ENCODE data around the gene GLI1.
"Not testable (repeated sequence)": the region's sequence is repeated elsewhere in the genome, so short reads cannot be mapped to it uniquely, and the experiment has no call there.

Gene GLI1

DNA sequence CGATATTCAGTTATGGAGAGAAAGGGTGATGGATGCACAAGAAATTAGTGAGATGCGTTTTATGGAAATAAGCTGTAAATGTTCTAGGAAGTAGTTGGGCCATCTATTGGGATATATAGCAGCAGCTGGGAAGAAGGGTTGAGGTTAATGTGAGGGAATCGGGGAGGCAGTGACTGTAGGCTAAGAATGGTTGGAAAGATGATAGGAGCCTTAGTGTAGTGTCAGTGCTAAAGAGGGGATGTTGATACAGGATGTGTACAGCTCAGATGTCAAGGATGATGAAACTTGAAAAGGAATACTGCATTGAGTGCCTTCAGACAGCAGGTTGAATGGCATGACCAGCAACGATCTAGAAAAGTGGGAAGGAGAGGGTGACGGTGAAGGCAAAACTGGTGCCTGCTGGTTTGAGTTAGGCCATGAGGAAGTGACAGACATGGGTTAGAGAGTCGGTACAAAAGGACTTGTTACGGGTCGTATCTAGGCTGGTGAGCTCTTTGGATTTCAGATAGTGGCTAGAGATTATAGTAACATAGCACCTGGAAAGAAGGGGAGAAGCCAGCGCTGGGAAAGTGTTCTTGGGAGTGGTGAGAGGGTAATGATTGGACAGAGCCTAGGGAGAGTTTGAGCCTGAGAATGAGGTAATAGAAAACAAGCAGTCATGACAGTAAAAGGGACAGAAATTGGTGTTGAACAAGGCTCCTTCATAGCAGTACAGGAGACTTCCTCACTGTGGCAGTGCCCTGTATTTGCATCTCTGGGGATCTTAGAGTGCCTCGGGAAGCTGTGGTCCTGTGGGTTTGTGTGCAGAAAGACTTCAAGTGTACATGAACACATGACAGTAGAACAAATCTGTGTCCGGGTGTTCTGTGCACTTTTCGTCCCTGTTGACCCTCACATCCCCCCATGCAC is 37.9 kb downstream of the GLI1 start:
- no peak for DNase-seq (ENCODE audit: low read depth)

DNA sequence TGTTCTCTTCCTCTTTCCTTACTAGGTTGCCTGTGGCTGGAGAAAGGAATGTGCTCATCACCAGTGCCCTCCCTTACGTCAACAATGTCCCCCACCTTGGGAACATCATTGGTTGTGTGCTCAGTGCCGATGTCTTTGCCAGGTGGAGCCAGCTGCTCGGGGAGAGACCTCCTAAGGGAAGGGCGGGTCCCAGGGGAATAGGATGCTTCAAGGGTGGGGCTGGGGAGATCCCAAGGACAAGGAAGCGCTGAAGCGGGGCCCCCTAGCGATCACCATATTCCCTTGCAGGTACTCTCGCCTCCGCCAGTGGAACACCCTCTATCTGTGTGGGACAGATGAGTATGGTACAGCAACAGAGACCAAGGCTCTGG is 38.5 kb downstream of the GLI1 start:
- DNase-seq (ENCODE audit: low read depth) = no peak

- no peak for DNase-seq (ENCODE audit: low read depth)
Measured at GRCh38 chr12:57498571-57498970, 39.0 kb downstream of the GLI1 start.

GRCh38 chr12:57500213-57500612 is 40.6 kb downstream of the GLI1 start:
- no peak for DNase-seq (ENCODE audit: low read depth)

DNA sequence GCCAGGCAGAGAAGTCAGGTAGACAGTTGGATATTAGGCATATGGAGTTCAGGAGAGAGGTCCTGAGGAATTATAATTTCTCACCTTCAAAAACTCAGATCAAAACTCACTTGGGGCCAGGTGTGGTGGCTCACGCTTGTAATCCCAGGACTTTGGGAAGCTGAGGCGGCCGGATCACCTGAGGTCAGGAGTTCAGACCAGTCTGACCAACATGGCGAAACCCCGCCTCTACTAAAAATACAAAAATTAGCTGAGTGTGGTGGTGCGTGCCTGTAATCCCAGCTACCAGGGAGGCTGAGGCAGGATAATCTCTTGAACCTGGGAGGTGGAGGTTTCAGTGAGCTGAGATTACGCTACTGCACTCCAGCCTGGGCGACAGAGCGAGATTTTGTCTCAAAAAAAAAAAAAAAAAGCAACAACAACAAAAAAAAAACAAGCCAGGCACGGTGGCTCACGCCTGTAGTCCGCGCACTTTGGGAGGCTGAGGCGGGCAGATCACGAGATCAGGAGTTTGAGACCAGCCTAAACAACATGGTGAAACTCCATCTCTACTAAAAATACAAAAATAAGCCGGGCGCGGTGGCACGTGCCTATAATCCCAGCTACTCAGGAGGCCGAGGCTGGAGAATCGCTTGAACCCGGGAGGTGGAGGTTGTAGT is 42.9 kb downstream of the GLI1 start:
- not testable (repeated sequence) for DNase-seq (ENCODE audit: low read depth)

DNA sequence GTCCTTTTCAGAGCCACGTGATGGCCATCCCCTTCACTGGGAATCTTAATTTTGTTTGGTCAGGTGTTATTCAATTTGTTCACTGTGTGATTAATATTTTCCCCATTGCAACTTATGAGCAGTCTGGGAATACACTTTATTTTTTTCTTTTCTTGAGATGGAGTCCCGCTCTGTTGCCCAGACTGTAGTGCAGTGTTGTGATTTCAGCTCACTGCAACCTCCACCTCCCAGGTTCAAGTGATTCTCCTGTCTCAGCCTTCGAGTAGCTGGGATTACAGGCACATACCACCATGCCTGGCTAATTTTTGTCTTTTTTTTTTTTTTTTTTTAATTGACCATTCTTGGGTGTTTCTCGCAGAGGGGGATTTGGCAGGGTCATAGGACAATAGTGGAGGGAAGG is 47.0 kb downstream of the GLI1 start:
- not testable (repeated sequence) for DNase-seq (ENCODE audit: low read depth)

GRCh38 chr12:57507796-57508195 is 48.2 kb downstream of the GLI1 start:
- DNase-seq (ENCODE audit: low read depth) = not testable (repeated sequence)

DNA sequence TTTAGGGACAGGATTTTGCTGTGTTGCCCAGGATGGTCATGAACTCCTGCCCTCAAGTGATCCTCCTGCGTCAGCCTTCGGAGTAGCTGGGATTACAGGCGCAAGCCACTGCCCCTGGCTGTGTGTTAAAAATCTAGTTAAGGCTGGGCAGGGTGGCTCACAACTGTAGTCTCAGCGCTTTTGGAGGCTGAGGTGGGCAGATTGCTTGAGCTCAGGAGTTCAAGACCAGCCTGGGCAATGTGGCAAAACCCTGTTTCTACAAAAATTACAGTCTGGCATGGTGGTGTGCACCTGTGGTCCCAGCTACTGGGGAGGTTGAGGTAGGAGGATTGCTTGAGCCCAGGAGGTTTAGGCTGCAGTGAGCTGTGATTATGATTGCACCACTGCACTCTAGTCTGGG is 51.6 kb downstream of the GLI1 start:
- no peak for DNase-seq (ENCODE audit: low read depth)

DNA sequence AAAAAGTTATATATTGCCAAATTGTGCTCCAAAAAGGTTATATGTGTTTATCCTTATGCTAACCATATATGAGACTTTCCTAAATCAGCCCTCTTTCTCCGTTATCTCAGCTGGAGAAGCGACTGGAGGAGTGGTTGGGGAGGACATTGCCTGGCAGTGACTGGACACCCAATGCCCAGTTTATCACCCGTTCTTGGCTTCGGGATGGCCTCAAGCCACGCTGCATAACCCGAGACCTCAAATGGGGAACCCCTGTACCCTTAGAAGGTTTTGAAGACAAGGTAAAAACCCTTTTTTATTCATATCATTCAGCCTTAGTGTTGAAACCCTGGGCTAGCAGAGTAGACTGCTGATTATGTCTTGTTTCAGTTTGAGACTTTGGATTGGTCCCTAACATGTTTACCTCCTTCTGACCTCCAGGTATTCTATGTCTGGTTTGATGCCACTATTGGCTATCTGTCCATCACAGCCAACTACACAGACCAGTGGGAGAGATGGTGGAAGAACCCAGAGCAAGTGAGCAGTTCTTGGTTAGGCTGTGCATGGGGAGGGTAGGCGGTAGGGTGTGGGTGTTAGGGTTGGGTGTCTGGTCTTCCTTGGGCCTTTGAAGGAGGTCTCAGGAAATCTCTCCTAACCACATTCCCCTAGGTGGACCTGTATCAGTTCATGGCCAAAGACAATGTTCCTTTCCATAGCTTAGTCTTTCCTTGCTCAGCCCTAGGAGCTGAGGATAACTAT is 52.2 kb downstream of the GLI1 start:
- no peak for DNase-seq (ENCODE audit: low read depth)

DNA sequence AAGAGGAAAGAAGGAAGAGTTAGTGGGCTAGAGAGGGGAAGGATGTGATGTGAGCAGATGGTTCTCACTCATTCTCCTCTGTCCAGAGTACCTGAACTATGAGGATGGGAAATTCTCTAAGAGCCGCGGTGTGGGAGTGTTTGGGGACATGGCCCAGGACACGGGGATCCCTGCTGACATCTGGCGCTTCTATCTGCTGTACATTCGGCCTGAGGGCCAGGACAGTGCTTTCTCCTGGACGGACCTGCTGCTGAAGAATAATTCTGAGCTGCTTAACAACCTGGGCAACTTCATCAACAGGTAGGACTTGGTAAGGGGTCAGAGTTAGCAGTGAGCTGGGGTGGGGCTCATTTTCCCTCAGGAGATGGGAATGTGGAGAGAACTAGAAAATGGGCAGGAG is 53.1 kb downstream of the GLI1 start:
- no peak for DNase-seq (ENCODE audit: low read depth)

DNA sequence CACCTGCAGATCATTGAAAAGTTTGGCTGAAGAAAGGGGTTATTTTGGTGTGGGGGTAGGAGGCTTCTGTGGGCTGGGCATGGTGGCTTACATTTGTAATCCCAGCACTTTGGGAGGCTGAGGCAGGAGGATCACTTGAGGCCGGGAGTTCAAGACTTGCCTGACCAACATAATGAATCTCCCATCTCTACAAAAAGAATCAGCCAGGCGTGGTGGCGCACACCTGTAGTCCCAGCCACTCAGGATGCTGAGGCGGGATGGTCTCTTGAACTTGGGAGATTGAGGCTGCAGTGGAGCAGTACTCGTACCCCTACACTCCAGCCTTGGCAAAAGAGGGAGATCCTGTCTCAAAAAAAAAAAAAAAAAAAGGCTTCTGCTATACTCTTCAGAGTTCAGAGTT is 53.7 kb downstream of the GLI1 start:
- DNase-seq (ENCODE audit: low read depth) = no peak

DNA sequence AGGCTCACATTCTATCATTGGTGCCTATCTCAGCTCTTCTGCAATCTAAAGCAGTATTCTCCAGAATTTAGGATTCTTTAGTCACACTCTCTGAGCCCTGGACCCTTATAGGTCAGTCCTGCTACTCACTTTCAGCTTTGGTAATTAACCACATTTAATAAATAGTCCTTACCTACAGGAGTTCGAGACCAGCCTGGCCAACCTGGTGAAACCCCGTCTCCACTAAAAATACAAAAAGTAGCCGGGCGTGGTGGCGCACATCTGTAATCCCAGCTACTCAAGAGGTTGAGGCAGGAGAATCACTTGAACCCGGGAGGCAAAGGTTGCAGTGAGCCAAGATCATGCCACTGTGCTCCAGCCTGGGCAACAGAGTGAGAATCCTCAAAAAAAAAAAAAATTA is 54.1 kb downstream of the GLI1 start:
- DNase-seq (ENCODE audit: low read depth) = not testable (repeated sequence)

GRCh38 chr12:57514246-57514645 is 54.7 kb downstream of the GLI1 start:
- DNase-seq (ENCODE audit: low read depth) = not testable (repeated sequence)

DNA sequence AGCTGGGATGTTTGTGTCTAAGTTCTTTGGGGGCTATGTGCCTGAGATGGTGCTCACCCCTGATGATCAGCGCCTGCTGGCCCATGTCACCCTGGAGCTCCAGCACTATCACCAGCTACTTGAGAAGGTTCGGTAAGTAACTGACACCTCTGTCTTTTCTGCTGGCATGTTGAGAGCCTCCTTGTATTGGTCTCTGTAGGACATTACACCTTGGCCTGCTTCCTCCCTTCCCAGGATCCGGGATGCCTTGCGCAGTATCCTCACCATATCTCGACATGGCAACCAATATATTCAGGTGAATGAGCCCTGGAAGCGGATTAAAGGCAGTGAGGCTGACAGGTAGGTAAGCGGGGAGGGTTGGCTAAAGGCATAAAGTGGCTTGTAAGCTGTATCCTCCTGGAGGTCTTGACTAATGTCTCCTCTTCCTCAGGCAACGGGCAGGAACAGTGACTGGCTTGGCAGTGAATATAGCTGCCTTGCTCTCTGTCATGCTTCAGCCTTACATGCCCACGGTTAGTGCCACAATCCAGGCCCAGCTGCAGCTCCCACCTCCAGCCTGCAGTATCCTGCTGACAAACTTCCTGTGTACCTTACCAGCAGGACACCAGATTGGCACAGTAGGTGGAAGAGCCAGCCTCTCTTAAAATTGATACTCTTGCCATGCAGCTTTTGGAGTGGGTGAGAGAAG is 55.3 kb downstream of the GLI1 start:
- DNase-seq (ENCODE audit: low read depth) = no peak

GRCh38 chr12:57515408-57515933 is 55.9 kb downstream of the GLI1 start:
- DNase-seq (ENCODE audit: low read depth) = no peak

- DNase-seq (ENCODE audit: low read depth) = no peak
Measured at GRCh38 chr12:57515934-57516541, 56.5 kb downstream of the GLI1 start.

GRCh38 chr12:57516617-57517153 is 57.1 kb downstream of the GLI1 start:
- no peak for DNase-seq (ENCODE audit: low read depth)

DNA sequence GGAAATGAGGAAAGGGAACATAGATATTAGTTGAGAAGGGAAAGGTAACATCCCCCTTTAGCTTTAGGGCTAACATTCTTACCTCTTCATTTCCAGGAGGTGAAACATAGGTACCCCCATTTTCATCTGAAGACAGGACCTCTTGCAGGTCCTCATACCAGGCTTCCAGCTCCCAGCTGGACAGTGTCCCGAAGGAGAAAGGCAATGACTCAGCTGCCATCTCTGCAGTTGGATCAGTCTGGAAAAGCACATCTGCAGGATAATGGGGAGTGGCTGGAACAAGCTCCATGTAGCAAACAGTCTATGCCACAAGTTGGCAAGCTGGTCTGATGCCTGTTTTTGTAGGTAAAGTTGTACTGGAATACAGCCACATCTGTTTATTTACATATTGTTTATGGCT is 57.6 kb downstream of the GLI1 start:
- DNase-seq (ENCODE audit: low read depth) = no peak

- DNase-seq (ENCODE audit: low read depth) = not testable (repeated sequence)
Measured at GRCh38 chr12:57517718-57518117, 58.1 kb downstream of the GLI1 start.

GRCh38 chr12:57518176-57518919 is 58.8 kb downstream of the GLI1 start:
- no peak for DNase-seq (ENCODE audit: low read depth)
